MM.1S (cell line): ENCODE results near the gene IFNG.

Source experiments
- EZH2 ChIP-seq: fragments of 300-600 bp; sonication (generic); optimal IDR thresholded peaks from 2 replicates; pipeline ENCODE3; 2017; ENCODE audit warnings: low read depth, mild to moderate bottlenecking, antibody characterized with exemption, low read length, mixed read lengths
- EZH2phosphoT487 ChIP-seq: fragments of 300-600 bp; sonication (generic); IDR thresholded peaks from 2 replicates; pipeline ENCODE4 v1.6.1; 2018; ENCODE audit warnings: antibody characterized with exemption, low read length
- TF ChIP-seq, protein P1 (sequence below): fragments of 300-600 bp; sonication (generic); IDR thresholded peaks from 2 replicates; pipeline ENCODE4 v1.5.1; 2016; ENCODE audit warnings: antibody characterized with exemption, low read length, mixed read lengths

DNA sequence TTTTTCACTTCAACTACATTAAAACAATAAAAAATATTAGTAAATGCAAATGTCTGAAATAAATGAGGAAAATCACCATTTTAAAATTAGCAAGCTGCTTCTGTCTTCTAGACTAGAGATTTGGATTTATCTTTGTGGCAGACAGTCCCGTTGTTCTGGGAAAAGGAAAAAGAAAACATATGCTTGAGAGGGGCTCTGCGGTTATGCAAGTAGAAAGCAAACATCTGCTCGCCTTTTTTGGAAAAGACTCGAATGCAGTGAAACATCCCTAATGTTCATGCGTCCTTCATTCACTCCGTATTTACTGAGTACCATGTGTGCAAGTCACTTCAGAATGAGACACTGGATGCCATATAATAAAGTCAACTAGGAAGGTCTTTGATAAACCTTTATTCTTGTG, 44.9 kb downstream of the IFNG start:
- TF ChIP-seq, protein P1, sequence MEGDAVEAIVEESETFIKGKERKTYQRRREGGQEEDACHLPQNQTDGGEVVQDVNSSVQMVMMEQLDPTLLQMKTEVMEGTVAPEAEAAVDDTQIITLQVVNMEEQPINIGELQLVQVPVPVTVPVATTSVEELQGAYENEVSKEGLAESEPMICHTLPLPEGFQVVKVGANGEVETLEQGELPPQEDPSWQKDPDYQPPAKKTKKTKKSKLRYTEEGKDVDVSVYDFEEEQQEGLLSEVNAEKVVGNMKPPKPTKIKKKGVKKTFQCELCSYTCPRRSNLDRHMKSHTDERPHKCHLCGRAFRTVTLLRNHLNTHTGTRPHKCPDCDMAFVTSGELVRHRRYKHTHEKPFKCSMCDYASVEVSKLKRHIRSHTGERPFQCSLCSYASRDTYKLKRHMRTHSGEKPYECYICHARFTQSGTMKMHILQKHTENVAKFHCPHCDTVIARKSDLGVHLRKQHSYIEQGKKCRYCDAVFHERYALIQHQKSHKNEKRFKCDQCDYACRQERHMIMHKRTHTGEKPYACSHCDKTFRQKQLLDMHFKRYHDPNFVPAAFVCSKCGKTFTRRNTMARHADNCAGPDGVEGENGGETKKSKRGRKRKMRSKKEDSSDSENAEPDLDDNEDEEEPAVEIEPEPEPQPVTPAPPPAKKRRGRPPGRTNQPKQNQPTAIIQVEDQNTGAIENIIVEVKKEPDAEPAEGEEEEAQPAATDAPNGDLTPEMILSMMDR = no peak
- TF ChIP-seq EZH2 (no peak), EZH2phosphoT487 (no peak)
